BE2C (cell line): ENCODE measurements around the gene ARSK.

Experiments
- DNase-seq: peaks from one replicate; pipeline ENCODE4 v3.0.0-alpha.2; 2020
- H3K27me3 ChIP-seq: fragments of 250-450 bp; sonication (Bioruptor Pico); 2 replicates; pipeline ENCODE4 v1.5.1; 2020; ENCODE audit warnings: mild to moderate bottlenecking
- H3K36me3 ChIP-seq: fragments of 250-450 bp; sonication (Bioruptor Pico); 2 replicates; pipeline ENCODE4 v1.5.1; 2020; ENCODE audit warnings: mild to moderate bottlenecking
- H3K4me1 ChIP-seq: fragments of 250-450 bp; sonication (Bioruptor Pico); 2 replicates; pipeline ENCODE4 v1.5.1; 2020
- H3K4me3 ChIP-seq: 2 replicates; pipeline ENCODE4 v1.5.1; 2011; ENCODE audit warnings: low read depth, low read length
- H3K9me3 ChIP-seq: fragments of 250-450 bp; sonication (Bioruptor Pico); 2 replicates; pipeline ENCODE4 v1.5.1; 2020
- CTCF ChIP-seq: IDR thresholded peaks from 2 replicates; pipeline ENCODE4 v1.5.1; 2012; ENCODE audit warnings: mild to moderate bottlenecking, low read depth, low read length

The ARSK gene

GRCh38 chr5:95595289-95595931 lies 40.5 kb downstream of the ARSK start:
- no peak overlapping the region for H3K4me3 ChIP-seq
- H3K36me3 ChIP-seq, result no peaks in the 10 kb centered on the region; the same call in 1 of the 2 replicates

GRCh38 chr5:95599252-95599651 lies 44.4 kb downstream of the ARSK start:
- no peak for TF ChIP-seq CTCF
- Histone ChIP-seq H3K4me3 (no peak overlapping the region), H3K4me1 (no peaks in the 10 kb centered on the region), H3K36me3 (peaks cover 4% of the 10 kb centered on the region; the same call in 1 of the 2 replicates), H3K27me3 (no peaks in the 10 kb centered on the region), H3K9me3 (no peaks in the 10 kb centered on the region)
- DNase-seq, result no peak

More at GRCh38 chr5:95595289-95595931, 40.5 kb downstream of the ARSK start:
- Histone ChIP-seq H3K9me3 (no peaks in the 10 kb centered on the region), H3K4me1 (peaks cover 4% of the 10 kb centered on the region; the same call in 1 of the 2 replicates), H3K27me3 (no peaks in the 10 kb centered on the region)
- no peak for DNase-seq
- no peak for TF ChIP-seq CTCF

- TF ChIP-seq CTCF, result no peak
- H3K9me3 ChIP-seq, result no peaks in the 10 kb centered on the region
Observed at GRCh38 chr5:95600557-95600956, 45.7 kb downstream of the ARSK start.

GRCh38 chr5:95605786-95606185 lies 50.9 kb downstream of the ARSK start:
- TF ChIP-seq CTCF, result no peak
- H3K36me3 ChIP-seq, result peaks cover 4% of the 10 kb centered on the region; the same call in 1 of the 2 replicates
- no peak overlapping the region for H3K4me3 ChIP-seq
- no peak for DNase-seq
- H3K4me1 ChIP-seq, result no peaks in the 10 kb centered on the region
- H3K27me3 ChIP-seq, result no peaks in the 10 kb centered on the region
- no peaks in the 10 kb centered on the region for H3K9me3 ChIP-seq

More at GRCh38 chr5:95600557-95600956, 45.7 kb downstream of the ARSK start:
- no peak overlapping the region for H3K4me3 ChIP-seq
- DNase-seq, result no peak
- H3K27me3 ChIP-seq, result no peaks in the 10 kb centered on the region
- H3K4me1 ChIP-seq, result no peaks in the 10 kb centered on the region
- peaks cover 4% of the 10 kb centered on the region; the same call in 1 of the 2 replicates for H3K36me3 ChIP-seq

GRCh38 chr5:95606419-95606818 lies 51.5 kb downstream of the ARSK start:
- no peaks in the 10 kb centered on the region for H3K27me3 ChIP-seq
- no peaks in the 10 kb centered on the region for H3K36me3 ChIP-seq
- TF ChIP-seq CTCF, result no peak
- no peaks in the 10 kb centered on the region for H3K4me1 ChIP-seq
- no peak overlapping the region for H3K4me3 ChIP-seq
- DNase-seq, result no peak
- H3K9me3 ChIP-seq, result no peaks in the 10 kb centered on the region

- no peaks in the 10 kb centered on the region for H3K36me3 ChIP-seq
- H3K9me3 ChIP-seq, result no peaks in the 10 kb centered on the region
- no peak overlapping the region for H3K4me3 ChIP-seq
- H3K4me1 ChIP-seq, result no peaks in the 10 kb centered on the region
- TF ChIP-seq CTCF, result no peak
- DNase-seq, result no peak
- no peaks in the 10 kb centered on the region for H3K27me3 ChIP-seq
Observed at GRCh38 chr5:95609711-95610110, 54.8 kb downstream of the ARSK start.
